Transverse colon (tissue), 4 donors: Measurements from ENCODE around the gene TMEM255B. TPM values are rescaled to one million over a fixed set of nuclear protein-coding genes. Genes with fewer than 3 reads are reported as not detected.
"Not testable (repeated sequence)": the region's sequence is repeated elsewhere in the genome, so short reads cannot be mapped to it uniquely, and the experiment has no call there.

Experiments used
- DNase-seq: peaks from one replicate; pipeline ENCODE4 v3.0.0-alpha.2; 2019
- H3K27ac ChIP-seq, 4 donors: fragments of 200-600 bp; sonication (generic); 2 replicates each; pipeline ENCODE4 v1.5.1; 2016 to 2018; ENCODE audit warnings: inconsistent platforms in 4 of 4
- H3K27me3 ChIP-seq: fragments of 200-600 bp; sonication (generic); 2 replicates; pipeline ENCODE4 v1.5.1; 2017; ENCODE audit warnings: inconsistent platforms
- H3K36me3 ChIP-seq, 4 donors: fragments of 200-600 bp; sonication (generic); 2 replicates each; pipeline ENCODE4 v1.5.1; 2017 to 2019; ENCODE audit warnings: inconsistent platforms in 4 of 4
- H3K4me1 ChIP-seq, 4 donors: fragments of 200-600 bp; sonication (generic); 2 replicates each; pipeline ENCODE4 v1.5.1; 2017 to 2020; ENCODE audit warnings: inconsistent platforms in 4 of 4
- H3K4me3 ChIP-seq, 4 donors: fragments of 200-600 bp; sonication (generic); 1 replicate in 1 of 4; 2 replicates in 3 of 4; pipeline versions ENCODE4 v1.5.1 to v1.6.1; 2017 to 2019; ENCODE audit warnings: inconsistent platforms in 4 of 4
- H3K9me3 ChIP-seq, 2 donors: fragments of 200-600 bp; sonication (generic); 2 replicates each; pipeline ENCODE4 v1.5.1; 2017 to 2019; ENCODE audit warnings: inconsistent platforms in 2 of 2
- CTCF ChIP-seq, 5 experiments: fragments of 200-600 bp in 3 of 5; fragments of 450-650 bp in 2 of 5; sonication (generic) in 3 of 5; IDR thresholded peaks; 1 replicate in 2 of 5; 2 replicates in 3 of 5; pipeline ENCODE4 v1.5.1; 2016 to 2017; ENCODE audit warnings: antibody characterized with exemption in 5 of 5, inconsistent platforms in 3 of 5, mild to moderate bottlenecking in 2 of 5, moderate library complexity in 1 of 5
- EP300 ChIP-seq: sonication (generic); formaldehyde crosslinking; IDR thresholded peaks from one replicate; pipeline ENCODE4 v1.6.1; 2017; ENCODE audit warnings: antibody characterized with exemption, low read depth
- POLR2A ChIP-seq: fragments of 450-650 bp; IDR thresholded peaks from one replicate; pipeline ENCODE4 v1.6.1; 2016; ENCODE audit warnings: antibody characterized with exemption, mild to moderate bottlenecking, moderate library complexity
- POLR2AphosphoS5 ChIP-seq, 3 donors: sonication (generic); formaldehyde crosslinking; IDR thresholded peaks; one replicate each; pipeline ENCODE4 v1.6.1; 2016; ENCODE audit warnings: antibody characterized with exemption in 3 of 3
- WGBS, 2 donors: methylation state at CpG; one replicate each; pipeline ENCODE4 v1.1.5; 2018; ENCODE audit warnings: low coverage in 1 of 2; 5-methylcytosine and 5-hydroxymethylcytosine counted together
- in situ Hi-C, 4 donors: fragments of 200-750 bp; cut with MboI; loops; one replicate each; pipeline versions ENCODE4 v1.15.0 to v1.15.1; 2017; ENCODE audit warnings: low sequenced_read_pairs in 3 of 4, low pct_ligation_motif_present in 1 of 4, low pct_unique_long_range_greater_than_20kb in 1 of 4
- intact Hi-C: fragments of 100-400 bp; cut with DNase I; formaldehyde crosslinking; loops from one replicate; pipeline ENCODE4 v1.15.1; 2023; ENCODE audit warnings: low total_unique reads
- total RNA-seq, 4 donors: library from RNA; depleted of rRNA; stranded (reverse); fragments of >200 nt; gene quantifications; one replicate each; pipeline ENCODE4 v1.1.0, GENCODE V29; 2016

Gene TMEM255B
- total RNA-seq, 4 donors from 2014 or later, result 0.79 to 27.7 (median 9.4) TPM

GRCh38 chr13:113742445-113743120 is 16.4 kb upstream of the TMEM255B start:
- H3K4me3 ChIP-seq, result no peak overlapping the region
- in situ Hi-C loops (no loop called here), intact Hi-C loops (no loop called here)
- peaks cover 0 to 18% (median 12%) of the 10 kb centered on the region in 4 donors for H3K4me1 ChIP-seq
- H3K27ac ChIP-seq, result no peak overlapping the region
- no peaks in the 10 kb centered on the region for H3K9me3 ChIP-seq
- DNase-seq, result no peak
- H3K27me3 ChIP-seq, result no peaks in the 10 kb centered on the region
- no peaks in the 10 kb centered on the region for H3K36me3 ChIP-seq
- 65% methylated on average over 21 of the region's 21 CpGs; no CpG with 5 or more reads in 1 of the 2 donors for WGBS, 2 donors
- no peak for TF ChIP-seq EP300
- no peak for TF ChIP-seq POLR2A
- TF ChIP-seq POLR2AphosphoS5 (IDR thresholded peaks at IDR 0.05), result no peak
- no peak for TF ChIP-seq CTCF (IDR thresholded peaks at IDR 0.05)

- Histone ChIP-seq H3K4me3 (no peak overlapping the region), H3K36me3 (no peaks in the 10 kb centered on the region), H3K4me1 (peaks cover 0 to 18% (median 12%) of the 10 kb centered on the region in 4 donors), H3K27ac (no peak overlapping the region), H3K27me3 (no peaks in the 10 kb centered on the region), H3K9me3 (no peaks in the 10 kb centered on the region)
- no peak for TF ChIP-seq POLR2A
- no peak for TF ChIP-seq EP300
- 60 to 88% methylated on average over 2 to 23 of the region's 24 CpGs for WGBS, 2 donors
- in situ Hi-C loops (no loop called here), intact Hi-C loops (no loop called here)
- DNase-seq, result no peak
Observed at GRCh38 chr13:113743366-113744195, 15.4 kb upstream of the TMEM255B start.

- TF ChIP-seq EP300 (no peak), CTCF (IDR thresholded peaks at IDR 0.05) (no peak), POLR2AphosphoS5 (IDR thresholded peaks at IDR 0.05) (no peak), POLR2A (no peak)
- 49 to 56% methylated on average over 4 to 21 of the region's 21 CpGs for WGBS, 2 donors
- Histone ChIP-seq H3K4me1 (peaks cover 0 to 18% (median 12%) of the 10 kb centered on the region in 4 donors), H3K36me3 (no peaks in the 10 kb centered on the region), H3K27me3 (no peaks in the 10 kb centered on the region), H3K9me3 (no peaks in the 10 kb centered on the region), H3K27ac (no peak overlapping the region), H3K4me3 (no peak overlapping the region)
- DNase-seq, result peak; percentile 30
- in situ Hi-C loops (no loop called here), intact Hi-C loops (no loop called here)
Observed at GRCh38 chr13:113744197-113745000, 14.6 kb upstream of the TMEM255B start.

GRCh38 chr13:113745059-113745458 is 14.0 kb upstream of the TMEM255B start:
- WGBS, 2 donors, result 86 to 100% methylated on average over 1 to 9 of the region's 9 CpGs
- H3K4me3 ChIP-seq, result no peak overlapping the region
- H3K36me3 ChIP-seq, result no peaks in the 10 kb centered on the region
- intact Hi-C loops (no loop called here), in situ Hi-C loops (no loop called here)
- no peaks in the 10 kb centered on the region for H3K9me3 ChIP-seq
- H3K27ac ChIP-seq, result no peak overlapping the region
- no peaks in the 10 kb centered on the region for H3K27me3 ChIP-seq
- no peak for DNase-seq
- TF ChIP-seq POLR2A (no peak), EP300 (no peak), CTCF (IDR thresholded peaks at IDR 0.05) (no peak), POLR2AphosphoS5 (IDR thresholded peaks at IDR 0.05) (no peak)
- H3K4me1 ChIP-seq, result peaks cover 0 to 18% (median 12%) of the 10 kb centered on the region in 4 donors

GRCh38 chr13:113745500-113746142 is 13.4 kb upstream of the TMEM255B start:
- WGBS, 2 donors, result 82 to 83% methylated on average over 6 to 24 of the region's 24 CpGs
- H3K36me3 ChIP-seq, H3K9me3 ChIP-seq, DNase-seq, H3K27ac ChIP-seq, intact Hi-C loops, H3K4me3 ChIP-seq, in situ Hi-C loops, H3K27me3 ChIP-seq: not testable (repeated sequence)
- peaks cover 0 to 18% (median 12%) of the 10 kb centered on the region in 4 donors for H3K4me1 ChIP-seq
